GM19372 (cell line): Measurements from ENCODE around the gene OLFML2A.
"Not testable (repeated sequence)": the region's sequence is repeated elsewhere in the genome, so short reads cannot be mapped to it uniquely, and the experiment has no call there.

ENCODE experiments used
- ATAC-seq: cut with Tn5 transposase; IDR thresholded peaks from one replicate; pipeline ENCODE4 v1.9.1; 2021; ENCODE audit warnings: mild to moderate bottlenecking, low read depth, moderate library complexity; ENCODE audit not compliant: unreplicated experiment

Gene OLFML2A

DNA sequence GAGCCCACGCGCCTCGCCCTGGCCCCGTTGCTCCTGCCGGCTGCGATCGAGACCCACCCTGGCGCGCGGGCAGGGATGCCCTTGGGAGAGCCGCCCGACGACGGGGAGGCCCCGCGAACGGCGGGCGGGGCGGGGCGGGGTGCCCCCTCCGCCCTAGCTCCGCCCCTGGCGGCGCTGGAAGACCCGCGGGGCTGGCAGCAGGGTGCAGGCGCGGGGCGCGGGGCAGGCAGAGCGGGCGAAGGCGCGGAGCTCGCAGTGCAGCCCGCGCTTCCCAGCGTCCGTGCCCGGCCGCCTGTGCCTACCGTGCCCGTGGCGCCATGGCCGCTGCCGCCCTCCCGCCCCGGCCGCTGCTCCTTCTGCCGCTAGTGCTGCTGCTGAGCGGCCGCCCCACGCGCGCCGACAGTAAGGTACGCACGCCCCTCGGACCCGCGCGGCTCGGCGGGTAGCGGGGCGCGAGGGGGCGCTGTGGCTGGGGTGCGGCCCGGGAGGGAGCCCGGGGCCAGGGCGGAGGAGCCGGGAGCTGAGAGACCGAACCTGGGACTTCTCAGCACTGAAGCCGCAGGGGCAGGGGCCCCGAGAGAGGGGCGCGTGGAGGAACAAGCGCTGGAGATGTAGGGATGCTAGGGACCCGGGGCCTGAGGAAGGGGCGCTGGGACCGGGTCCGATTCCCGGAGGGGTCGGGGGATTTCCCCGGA, at the start of gene OLFML2A:
OLFML2A (plus strand) TSS at position 180 of the 695 bp plus-strand sequence; CDS start at position 318, 138 bp downstream.
- no peak for ATAC-seq

DNA sequence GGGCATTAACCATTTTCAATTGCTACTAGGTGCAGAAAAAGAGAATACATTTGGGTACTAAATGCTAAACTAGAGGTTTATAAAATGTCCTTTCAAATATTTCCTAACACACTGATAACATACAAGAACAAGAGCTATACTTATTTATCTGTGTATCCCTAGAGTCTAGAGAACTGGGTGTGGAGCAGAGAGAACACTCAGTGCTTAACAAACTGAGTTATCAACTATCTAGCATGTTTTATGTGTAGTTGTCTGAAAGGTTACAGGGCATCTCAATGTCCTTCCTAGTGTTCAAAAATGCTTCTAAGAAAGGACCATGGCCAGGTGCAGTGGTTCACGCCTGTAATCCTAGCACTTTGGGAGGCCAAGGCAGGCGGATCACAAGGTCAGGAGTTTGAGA, 46.2 kb upstream of the OLFML2A start:
- no peak for ATAC-seq

DNA sequence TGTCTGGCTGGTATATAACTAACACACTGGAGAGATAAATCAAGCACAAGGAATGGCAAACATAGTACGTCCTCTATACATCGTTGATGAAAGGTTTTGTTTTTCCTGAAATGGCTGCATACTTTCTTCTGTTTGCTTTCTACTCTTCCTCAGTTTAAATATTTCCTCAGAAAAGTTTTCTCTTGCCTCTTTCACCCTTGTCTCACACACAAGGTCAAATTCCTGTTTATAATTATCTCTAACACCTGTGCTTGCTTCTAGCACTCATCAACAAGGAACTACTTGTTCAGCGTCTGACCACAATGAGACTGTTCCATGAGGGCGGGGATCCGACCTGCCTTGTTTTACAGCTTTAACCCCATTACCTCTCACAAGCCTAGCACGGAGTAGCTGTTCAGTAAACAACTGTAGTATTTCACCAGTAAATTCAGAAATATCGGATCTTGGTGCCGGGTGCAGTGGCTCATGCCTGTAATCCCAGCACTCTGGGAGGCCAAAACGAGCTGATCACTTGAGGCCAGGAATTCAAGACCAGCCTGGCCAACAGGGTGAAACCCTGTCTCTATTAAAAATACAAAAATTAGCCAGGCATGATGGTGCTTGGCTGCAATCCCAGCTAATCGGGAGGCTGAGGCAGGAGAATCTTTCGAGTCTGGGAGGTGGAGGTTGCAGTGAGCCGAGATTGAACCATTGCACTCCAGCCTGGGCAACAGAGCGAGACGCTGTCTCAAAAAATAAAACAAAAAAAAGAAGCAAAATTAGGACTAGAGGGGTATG, 42.8 kb upstream of the OLFML2A start:
- no peak for ATAC-seq

DNA sequence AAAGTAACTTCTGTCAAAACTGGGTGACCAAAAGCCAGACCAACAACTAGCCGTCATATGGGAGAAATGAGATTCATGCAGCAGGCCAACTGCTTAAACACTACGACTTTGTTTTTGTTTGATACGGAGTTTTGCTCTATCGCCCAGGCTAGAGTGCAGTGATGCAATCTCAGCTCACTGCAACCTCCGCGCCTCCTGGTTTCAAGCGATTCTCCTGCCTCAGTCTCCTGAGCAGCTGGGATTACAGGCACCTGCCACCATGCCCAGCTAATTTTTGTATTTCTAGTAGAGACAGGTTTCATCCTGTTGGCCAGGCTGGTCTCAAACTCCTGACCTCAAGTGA, 42.2 kb upstream of the OLFML2A start:
- not testable (repeated sequence) for ATAC-seq

DNA sequence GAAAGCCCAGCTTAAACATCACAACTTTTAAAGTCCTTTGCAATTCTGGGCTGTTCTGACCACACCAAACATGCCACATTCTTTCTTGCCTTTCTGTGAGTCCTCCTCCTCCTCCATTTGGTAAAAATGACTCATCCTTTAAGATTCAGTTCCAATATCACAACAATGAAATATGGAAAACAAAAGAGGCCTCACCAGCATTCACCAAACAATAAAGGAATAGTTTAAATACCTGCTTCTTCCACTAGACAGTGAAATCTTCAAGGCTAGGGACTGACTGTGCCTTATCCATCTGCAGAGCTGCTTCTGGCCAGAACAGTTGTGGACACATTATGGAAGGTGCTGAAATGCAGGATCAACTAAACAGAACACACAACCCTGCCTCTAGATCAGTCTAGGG, 41.8 kb upstream of the OLFML2A start:
- ATAC-seq: no peak

DNA sequence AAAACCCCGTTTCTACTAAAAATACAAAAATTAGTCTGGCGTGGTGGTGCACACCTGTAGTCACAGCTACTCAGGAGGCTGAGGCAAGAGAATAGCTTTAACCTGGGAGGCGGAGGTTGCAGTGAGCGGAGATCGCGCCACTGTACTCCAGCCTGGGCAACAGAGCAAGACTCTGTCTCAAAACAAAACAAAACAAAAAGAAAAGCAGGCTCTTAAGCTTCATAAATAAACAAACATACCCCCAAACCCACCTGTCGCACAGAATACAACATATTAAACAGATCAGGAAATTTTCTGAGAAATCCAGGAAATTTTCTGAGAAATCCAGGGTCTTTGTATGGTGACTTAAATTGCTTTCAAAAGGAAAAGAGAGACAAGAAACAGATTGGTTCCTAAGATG, 38.9 kb upstream of the OLFML2A start:
- ATAC-seq: not testable (repeated sequence)

DNA sequence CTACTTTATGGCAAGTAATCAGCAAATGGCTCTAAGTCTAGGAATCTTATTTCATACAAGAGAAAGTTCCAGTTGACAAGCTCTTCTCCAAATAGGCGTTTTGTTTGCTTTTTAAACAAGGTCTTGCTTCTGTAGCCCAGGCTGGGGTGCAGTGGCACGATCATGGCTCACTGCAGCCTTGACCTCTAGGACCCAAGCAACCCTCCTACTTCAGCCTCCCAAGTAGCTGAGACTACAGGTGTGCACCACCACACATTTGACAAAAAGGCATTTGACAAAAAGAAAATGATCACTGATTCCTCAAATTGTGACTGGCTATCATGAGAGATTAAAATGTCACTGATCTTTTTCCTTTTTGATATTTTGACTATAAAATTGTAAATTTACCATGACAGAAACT, 37.6 kb upstream of the OLFML2A start:
- ATAC-seq: no peak

DNA sequence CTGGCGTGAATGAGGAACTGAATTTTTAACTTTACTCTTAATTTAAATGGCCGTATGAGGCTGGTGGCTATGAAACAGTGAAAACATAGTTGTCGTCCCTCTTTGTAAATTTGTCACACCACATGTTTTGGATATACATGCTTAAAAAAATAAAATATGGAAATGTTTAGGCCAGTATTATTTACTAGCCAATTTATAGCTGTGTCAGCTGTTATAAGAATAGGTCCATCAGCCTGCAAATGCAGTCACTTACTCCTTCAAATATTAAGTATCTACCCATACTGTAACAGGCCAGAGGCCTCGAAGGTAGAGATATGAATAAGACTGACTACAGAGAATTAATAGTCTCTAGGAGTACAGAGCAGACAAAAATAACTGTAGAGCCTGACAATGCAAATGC, 35.8 kb upstream of the OLFML2A start:
- ATAC-seq: no peak

DNA sequence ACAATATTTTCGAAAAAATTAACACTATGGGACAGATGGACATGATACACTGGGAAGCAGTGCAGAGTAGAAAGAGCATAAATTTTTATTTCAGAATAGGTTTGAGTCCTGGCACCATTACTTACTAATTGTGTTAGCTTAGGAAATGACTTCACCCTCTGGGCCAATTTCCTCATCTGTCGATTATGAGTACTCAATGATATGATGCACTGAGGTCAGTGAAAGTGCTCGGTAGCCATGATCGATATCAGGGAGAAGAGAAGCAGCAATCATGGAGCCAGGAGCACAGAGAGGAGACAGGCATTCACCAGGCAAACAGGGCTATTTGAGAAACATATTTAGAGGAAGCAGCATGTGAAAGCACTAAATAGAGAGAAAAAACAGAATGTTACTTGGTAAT, 35.3 kb upstream of the OLFML2A start:
- ATAC-seq: no peak

DNA sequence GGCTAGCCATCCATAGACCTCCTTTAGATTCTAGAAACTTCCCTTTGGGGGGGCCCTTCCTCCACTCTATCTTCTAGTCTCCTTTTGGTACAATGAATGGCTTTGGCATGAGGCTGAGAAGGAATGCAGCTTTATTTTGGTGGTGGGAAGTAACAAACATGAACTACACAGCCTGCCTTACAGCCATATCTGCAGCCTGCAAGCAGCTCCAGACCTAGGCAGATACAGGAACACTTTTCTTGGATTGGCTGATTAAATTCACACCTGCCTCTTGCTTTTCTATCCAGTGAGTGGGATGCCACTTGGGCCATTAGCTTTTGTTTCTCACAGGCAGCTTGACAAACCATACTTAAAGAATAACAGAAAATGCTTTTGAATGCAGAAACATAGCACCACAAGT, 34.0 kb upstream of the OLFML2A start:
- ATAC-seq: no peak

DNA sequence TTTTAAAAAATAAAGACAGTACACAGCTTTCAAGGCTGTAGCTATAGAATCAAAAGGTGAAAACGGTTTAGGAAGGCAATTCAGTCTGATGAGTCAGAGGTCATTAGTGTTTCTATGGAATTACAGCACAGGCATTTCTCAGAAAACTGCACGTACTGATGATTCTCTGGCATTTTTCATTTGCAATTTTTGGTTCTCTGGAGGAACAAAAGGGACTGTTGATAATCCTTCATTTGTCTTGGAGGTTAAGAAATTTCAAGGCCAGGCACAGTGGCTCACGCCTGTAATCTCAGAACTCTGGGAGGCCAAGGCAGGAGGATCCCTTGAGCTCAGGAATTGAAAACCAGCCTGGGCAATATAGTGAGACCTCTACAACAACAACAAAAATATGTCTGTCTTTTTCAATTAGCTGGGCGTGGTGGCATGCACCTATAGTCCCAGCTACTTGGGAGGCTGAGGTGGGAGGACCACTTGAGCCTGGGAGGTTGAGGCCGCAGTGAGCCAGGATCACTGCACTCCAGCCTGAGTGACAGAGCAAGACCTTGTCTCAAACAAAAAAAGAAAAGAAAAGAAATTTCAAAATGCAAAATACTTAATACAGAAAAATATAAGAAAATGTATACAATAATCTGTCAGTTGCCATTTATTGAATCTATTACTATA, 33.1 kb upstream of the OLFML2A start:
- ATAC-seq: no peak

DNA sequence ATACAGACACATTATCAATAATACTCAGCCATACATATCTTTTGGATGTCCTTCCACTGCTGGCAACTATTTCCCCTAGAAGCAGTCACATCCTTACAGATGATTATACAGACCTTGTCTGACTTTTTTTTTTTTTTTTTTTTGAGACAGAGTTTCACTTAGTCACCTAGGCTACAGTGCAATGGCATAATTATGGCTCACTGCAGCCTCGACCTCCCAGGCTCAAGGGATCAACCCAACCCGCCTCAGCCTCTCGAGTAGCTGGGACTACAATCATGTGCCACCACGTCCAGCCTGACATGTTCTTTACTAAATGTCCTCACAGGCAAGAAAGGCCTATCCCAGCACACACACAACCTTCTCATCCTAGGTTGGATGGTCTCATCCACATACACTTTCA, 29.9 kb upstream of the OLFML2A start:
- no peak for ATAC-seq

DNA sequence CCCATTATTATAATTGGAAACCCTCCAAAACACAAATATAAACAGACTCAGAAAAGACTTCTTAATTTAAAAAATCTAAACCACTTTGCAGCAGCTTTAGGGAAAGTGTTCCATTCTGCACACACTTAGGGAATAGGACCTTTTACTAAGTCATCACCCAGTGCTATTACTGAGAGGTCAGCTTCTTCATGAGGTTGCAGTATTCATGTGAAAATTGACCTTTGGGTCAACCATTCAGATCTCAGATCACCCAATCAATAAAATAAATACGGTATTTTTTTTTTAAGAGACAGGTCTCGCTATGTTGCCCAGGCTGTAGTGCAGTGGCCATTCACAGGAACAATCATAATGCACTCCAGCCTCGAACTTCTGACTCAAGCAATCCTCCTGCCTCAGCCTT, 27.6 kb upstream of the OLFML2A start:
- ATAC-seq: no peak

DNA sequence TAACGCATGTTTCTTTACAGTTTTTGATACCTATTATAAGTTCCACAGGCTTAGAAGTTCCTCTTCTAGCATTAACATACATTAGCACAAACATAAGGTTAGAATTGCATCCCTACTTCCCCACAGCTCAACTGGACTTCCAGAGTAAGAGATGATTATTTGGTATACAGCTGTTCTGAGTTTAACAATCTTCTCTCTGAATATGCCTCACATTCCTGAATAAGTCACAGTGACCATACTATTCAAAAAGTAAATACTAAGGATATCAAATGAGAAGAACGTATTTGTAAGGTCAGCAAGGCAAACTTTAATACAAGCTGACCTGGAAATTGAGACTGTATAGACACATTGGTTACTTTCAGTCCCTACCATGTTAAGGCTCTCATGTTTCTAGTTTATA, 27.2 kb upstream of the OLFML2A start:
- ATAC-seq: no peak

DNA sequence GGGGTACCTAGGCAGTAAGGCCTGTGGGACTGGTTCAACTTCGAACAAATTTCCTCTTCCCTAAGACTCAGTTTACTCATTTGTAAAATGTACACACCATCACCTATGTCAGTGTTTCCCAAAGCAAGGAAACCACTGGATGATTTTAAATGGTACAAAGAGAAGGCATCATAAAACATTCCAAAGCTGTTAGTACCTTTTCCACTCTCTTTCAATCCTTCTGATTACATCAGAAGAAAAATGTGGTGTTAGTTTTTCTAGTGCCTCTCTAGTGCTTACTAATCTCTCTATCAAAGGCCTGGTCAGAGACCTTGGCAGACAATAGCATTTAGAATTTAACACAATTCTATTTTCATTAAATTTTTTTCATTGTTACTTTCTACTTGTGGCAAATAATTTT, 24.0 kb upstream of the OLFML2A start:
- ATAC-seq: no peak

DNA sequence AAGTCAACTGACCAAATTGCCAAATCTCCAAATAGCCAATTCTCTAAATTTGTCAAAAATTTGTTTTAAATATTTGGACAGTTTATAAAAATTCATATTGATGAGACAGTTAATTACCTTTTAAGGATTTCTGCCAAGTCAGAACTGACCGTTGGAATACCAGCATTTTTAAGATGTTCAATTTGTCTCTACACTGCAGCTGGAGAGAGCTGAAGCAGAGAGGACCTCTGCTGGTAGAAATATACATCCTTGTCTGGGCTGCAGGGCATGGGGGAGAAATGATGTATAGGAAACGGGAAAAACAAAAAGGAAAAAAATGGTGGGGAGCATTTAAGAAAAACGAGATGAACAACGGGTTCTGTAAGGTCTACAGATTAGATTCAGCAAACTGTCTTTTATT, 22.6 kb upstream of the OLFML2A start:
- no peak for ATAC-seq

DNA sequence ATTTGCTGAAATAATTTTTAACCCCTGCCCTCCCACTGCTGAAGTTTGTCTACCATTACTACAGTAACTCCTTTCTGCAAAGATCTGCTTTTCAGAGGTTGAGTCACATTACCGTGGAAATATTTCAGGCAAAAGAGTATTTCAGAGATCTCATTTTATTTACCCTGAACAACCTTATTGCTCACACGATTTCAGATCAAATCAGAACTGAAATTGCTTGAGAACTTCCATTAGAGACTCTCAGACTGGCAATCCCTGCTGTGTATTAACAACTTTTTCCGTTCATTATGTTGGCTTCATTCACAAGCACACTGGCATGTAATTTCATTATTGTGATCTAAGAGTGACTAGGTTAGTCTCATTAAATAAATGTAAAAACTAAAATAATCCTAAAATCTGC, 21.9 kb upstream of the OLFML2A start:
- ATAC-seq: no peak

DNA sequence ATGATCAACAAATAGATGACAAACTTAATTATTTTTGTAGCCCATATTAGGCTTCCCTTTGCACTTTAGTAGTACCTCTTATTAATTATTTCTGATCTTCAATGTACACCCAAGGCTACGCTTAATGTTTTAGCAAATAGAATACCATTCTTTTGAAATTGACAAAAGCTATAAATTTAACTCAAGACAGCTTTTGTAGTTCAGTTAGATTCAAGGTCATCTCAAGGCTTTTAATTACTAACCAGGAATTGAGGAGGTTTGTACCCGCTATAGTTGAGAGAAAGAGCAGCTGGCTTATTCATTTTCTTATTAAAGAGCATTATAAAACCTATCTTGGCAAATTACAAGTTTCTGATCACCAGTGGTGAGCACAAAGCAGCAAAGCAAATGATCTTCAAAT, 20.9 kb upstream of the OLFML2A start:
- no peak for ATAC-seq

DNA sequence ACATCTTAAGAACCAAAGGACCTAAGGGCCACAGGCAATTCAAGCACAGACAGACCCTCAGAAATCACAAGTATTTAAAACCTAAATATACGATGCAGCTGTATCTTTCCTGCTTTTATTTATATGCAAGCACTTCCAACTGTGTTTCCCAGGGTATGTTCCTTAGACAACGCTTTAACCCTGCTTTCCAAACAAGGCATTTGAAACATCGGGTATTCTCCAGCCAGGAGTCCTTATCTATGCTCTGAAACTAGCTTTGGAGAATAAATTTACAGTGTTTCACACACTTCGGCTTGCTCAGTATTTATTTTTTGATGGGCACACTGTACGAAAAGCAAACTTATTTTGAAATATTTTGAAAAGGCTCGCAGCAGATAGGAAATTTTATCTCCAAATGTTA, 19.3 kb upstream of the OLFML2A start:
- no peak for ATAC-seq

DNA sequence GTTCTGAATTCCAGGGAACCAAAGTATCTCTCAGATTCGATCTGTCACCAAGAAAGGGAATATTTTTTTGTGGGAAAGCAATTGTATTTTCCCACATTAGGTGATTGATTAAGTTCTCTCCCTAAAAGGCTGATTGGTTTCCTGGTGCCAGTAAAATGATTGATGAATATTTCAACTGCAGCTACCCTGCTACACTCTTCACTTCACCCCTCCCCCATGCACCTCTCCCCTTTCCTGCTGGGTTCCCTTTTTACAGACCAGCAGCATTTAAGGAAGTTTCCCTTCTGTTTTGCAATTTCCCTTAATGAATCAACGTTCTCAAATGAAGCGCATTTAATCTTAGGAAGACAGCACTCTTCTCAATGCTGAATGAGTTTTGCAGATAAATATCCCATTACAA, 18.9 kb upstream of the OLFML2A start:
- ATAC-seq: no peak

DNA sequence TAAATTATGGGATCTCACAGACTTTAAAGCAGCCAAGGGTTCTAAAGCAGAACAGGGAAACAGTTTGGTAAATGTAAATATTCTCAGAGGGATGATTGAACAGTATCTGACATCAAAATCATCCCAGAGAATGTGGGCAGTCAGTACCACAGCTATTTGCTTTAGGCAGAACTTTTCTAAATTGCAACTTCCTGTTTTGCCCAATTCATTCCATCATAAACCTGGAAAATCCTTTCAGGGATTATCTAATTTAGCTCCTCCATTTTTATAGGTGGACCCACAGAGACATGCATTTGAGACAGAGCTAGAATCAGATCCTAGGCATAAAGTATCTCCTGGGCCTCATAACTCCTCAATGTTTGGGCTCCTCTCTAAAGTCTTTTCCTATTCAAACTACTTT, 18.2 kb upstream of the OLFML2A start:
- ATAC-seq: no peak

DNA sequence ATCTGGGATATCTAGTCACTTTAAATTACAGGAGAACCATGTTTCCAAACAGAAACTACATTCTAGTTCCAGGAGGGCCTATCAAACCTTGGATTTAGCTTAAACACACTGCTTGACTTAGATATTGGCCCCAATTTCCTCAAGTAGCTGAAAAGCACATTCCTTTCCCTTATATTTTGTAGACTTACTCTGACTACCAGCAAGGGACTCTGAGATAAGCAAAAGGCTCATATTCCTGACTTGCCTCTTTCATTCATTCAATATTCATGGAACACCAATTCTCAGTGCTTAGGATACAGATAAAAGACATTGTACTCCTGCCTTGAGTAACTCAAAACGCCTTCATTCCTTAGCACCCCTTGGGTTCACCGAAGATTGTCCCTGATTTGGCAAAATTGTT, 17.6 kb upstream of the OLFML2A start:
- no peak for ATAC-seq
